Tibial nerve (tissue), 4 donors: ENCODE results near the gene ZNF281. TPM values are rescaled to one million over a fixed set of nuclear protein-coding genes. Genes with fewer than 3 reads are reported as not detected.

ENCODE experiments used
- DNase-seq, 2 donors: peaks; one replicate each; pipeline ENCODE4 v3.0.0-alpha.2; 2019; ENCODE audit warnings: low spot score in 2 of 2
- H3K27ac ChIP-seq, 4 donors: fragments of 200-600 bp; sonication (generic) in 3 of 4; one replicate each; pipeline ENCODE4 v1.5.1; 2017 to 2019; ENCODE audit warnings: mild to moderate bottlenecking in 1 of 4
- H3K27me3 ChIP-seq, 2 donors: fragments of 200-600 bp; sonication (generic) in 1 of 2; one replicate each; pipeline versions ENCODE4 v1.5.1 to v1.6.0; 2017 to 2019
- H3K36me3 ChIP-seq, 3 donors: fragments of 200-600 bp; sonication (generic); one replicate each; pipeline ENCODE4 v1.5.1; 2018 to 2019
- H3K4me1 ChIP-seq, 4 donors: fragments of 200-600 bp; sonication (generic) in 3 of 4; one replicate each; pipeline ENCODE4 v1.5.1; 2017 to 2019
- H3K4me3 ChIP-seq, 4 donors: fragments of 200-600 bp; sonication (generic) in 3 of 4; one replicate each; pipeline ENCODE4 v1.5.1; 2017 to 2019; ENCODE audit warnings: mild to moderate bottlenecking in 1 of 4, moderate library complexity in 1 of 4
- H3K9me3 ChIP-seq, 4 donors: fragments of 200-600 bp; sonication (generic) in 3 of 4; one replicate each; pipeline ENCODE4 v1.5.1; 2017 to 2019
- CTCF ChIP-seq, 5 experiments: fragments of 200-600 bp in 3 of 5; fragments of 450-650 bp in 2 of 5; sonication (generic) in 3 of 5; IDR thresholded peaks; one replicate each; pipeline ENCODE4 v1.5.1; 2016 to 2019; ENCODE audit warnings: antibody characterized with exemption in 5 of 5, mild to moderate bottlenecking in 3 of 5, moderate library complexity in 2 of 5
- EP300 ChIP-seq, 2 donors: sonication (generic); formaldehyde crosslinking; IDR thresholded peaks; one replicate each; pipeline ENCODE4 v1.6.1; 2017; ENCODE audit warnings: antibody characterized with exemption in 2 of 2, mild to moderate bottlenecking in 1 of 2
- POLR2A ChIP-seq, 2 donors: fragments of 450-650 bp; IDR thresholded peaks; one replicate each; pipeline ENCODE4 v1.6.1; 2017; ENCODE audit warnings: antibody characterized with exemption in 2 of 2, mild to moderate bottlenecking in 2 of 2, moderate library complexity in 2 of 2
- WGBS, 2 donors: methylation state at CpG; one replicate each; pipeline ENCODE4 v1.1.5; 2018; 5-methylcytosine and 5-hydroxymethylcytosine counted together
- total RNA-seq, 4 donors: library from RNA; depleted of rRNA; stranded (reverse); fragments of >200 nt; gene quantifications; one replicate each; pipeline ENCODE4 v1.1.0, GENCODE V29; 2016

Gene ZNF281
- total RNA-seq, 4 donors from 2014 or later: 8.0 to 12.9 (median 8.9) TPM

GRCh38 chr1:200391747-200392146, 18.1 kb downstream of the ZNF281 start:
- Histone ChIP-seq H3K4me3 (no peak overlapping the region), H3K36me3 (no peaks in the 10 kb centered on the region), H3K27ac (no peak overlapping the region), H3K4me1 (no peaks in the 10 kb centered on the region), H3K9me3 (no peaks in the 10 kb centered on the region), H3K27me3 (no peaks in the 10 kb centered on the region)
- WGBS, 2 donors: 56 to 73% methylated on average over 1 of the region's 1 CpG
- no peak for TF ChIP-seq CTCF (IDR thresholded peaks at IDR 0.05)
- no peak for TF ChIP-seq POLR2A (IDR thresholded peaks at IDR 0.05)
- TF ChIP-seq EP300 (IDR thresholded peaks at IDR 0.05): no peak
- DNase-seq: no peak

- H3K36me3 ChIP-seq: no peaks in the 10 kb centered on the region
- no peaks in the 10 kb centered on the region for H3K27me3 ChIP-seq
- no peaks in the 10 kb centered on the region for H3K4me1 ChIP-seq
- H3K4me3 ChIP-seq: no peak overlapping the region
- H3K9me3 ChIP-seq: no peaks in the 10 kb centered on the region
- DNase-seq: no peak
- no peak overlapping the region for H3K27ac ChIP-seq
- TF ChIP-seq POLR2A (IDR thresholded peaks at IDR 0.05): no peak
- TF ChIP-seq CTCF (IDR thresholded peaks at IDR 0.05): no peak
- TF ChIP-seq EP300 (IDR thresholded peaks at IDR 0.05): no peak
- WGBS, 2 donors: 67 to 80% methylated on average over 1 of the region's 1 CpG
Observed at GRCh38 chr1:200388791-200389190, 21.0 kb downstream of the ZNF281 start.

- TF ChIP-seq EP300 (IDR thresholded peaks at IDR 0.05): no peak
- Histone ChIP-seq H3K27ac (no peak overlapping the region), H3K4me1 (no peaks in the 10 kb centered on the region), H3K9me3 (no peaks in the 10 kb centered on the region), H3K36me3 (no peaks in the 10 kb centered on the region), H3K4me3 (no peak overlapping the region), H3K27me3 (no peaks in the 10 kb centered on the region)
- no peak for DNase-seq
- WGBS, 2 donors: 84 to 93% methylated on average over 4 of the region's 4 CpGs
Observed at GRCh38 chr1:200386416-200386815, 23.4 kb downstream of the ZNF281 start.

GRCh38 chr1:200384818-200385390, 24.9 kb downstream of the ZNF281 start:
- no peak overlapping the region for H3K27ac ChIP-seq
- H3K4me3 ChIP-seq: no peak overlapping the region
- no peaks in the 10 kb centered on the region for H3K9me3 ChIP-seq
- H3K27me3 ChIP-seq: no peaks in the 10 kb centered on the region
- 94 to 95% methylated on average over 11 of the region's 11 CpGs for WGBS, 2 donors
- no peaks in the 10 kb centered on the region for H3K36me3 ChIP-seq
- TF ChIP-seq EP300 (IDR thresholded peaks at IDR 0.05) (no peak), POLR2A (IDR thresholded peaks at IDR 0.05) (no peak), CTCF (IDR thresholded peaks at IDR 0.05) (no peak)
- H3K4me1 ChIP-seq: no peaks in the 10 kb centered on the region
- no peak for DNase-seq

GRCh38 chr1:200381256-200381984, 28.4 kb downstream of the ZNF281 start:
- TF ChIP-seq EP300 (IDR thresholded peaks at IDR 0.05) (no peak), CTCF (IDR thresholded peaks at IDR 0.05) (no peak), POLR2A (IDR thresholded peaks at IDR 0.05) (no peak)
- Histone ChIP-seq H3K27ac (no peak overlapping the region), H3K4me1 (no peaks in the 10 kb centered on the region), H3K9me3 (no peaks in the 10 kb centered on the region), H3K36me3 (no peaks in the 10 kb centered on the region), H3K27me3 (no peaks in the 10 kb centered on the region), H3K4me3 (no peak overlapping the region)
- no peak for DNase-seq
- WGBS, 2 donors: 92 to 94% methylated on average over 8 of the region's 8 CpGs
